Measurements from ENCODE around the gene NDUFV2.
A peak's percentile ranks its signal among the peaks of the same experiment; 100 is the strongest.
"Not testable (repeated sequence)": the region's sequence is repeated elsewhere in the genome, so short reads cannot be mapped to it uniquely, and the experiment has no call there.

The NDUFV2 gene

GRCh38 chr18:9102508-9103375 is at the start of gene NDUFV2:
Gene NDUFV2, plus strand, starts transcription at chr18:9102699. Its CDS starts 45 bp downstream, at chr18:9102744.
- peak; percentile 87 for DNase-seq

GRCh38 chr18:9053814-9054213 is 48.7 kb upstream of the NDUFV2 start:
- DNase-seq: no peak

- DNase-seq: no peak
Measured at GRCh38 chr18:9055185-9055584, 47.3 kb upstream of the NDUFV2 start.

- DNase-seq: no peak
Measured at GRCh38 chr18:9055626-9056025, 46.9 kb upstream of the NDUFV2 start.

- no peak for DNase-seq
Measured at GRCh38 chr18:9057646-9058045, 44.9 kb upstream of the NDUFV2 start.

GRCh38 chr18:9058406-9058805 is 44.1 kb upstream of the NDUFV2 start:
- DNase-seq: no peak

GRCh38 chr18:9062418-9062751 is 40.1 kb upstream of the NDUFV2 start:
- no peak for DNase-seq

- no peak for DNase-seq
Measured at GRCh38 chr18:9065864-9066263, 36.6 kb upstream of the NDUFV2 start.

GRCh38 chr18:9066358-9066757 is 36.1 kb upstream of the NDUFV2 start:
- DNase-seq: no peak

GRCh38 chr18:9066817-9067306 is 35.6 kb upstream of the NDUFV2 start:
- no peak for DNase-seq

- no peak for DNase-seq
Measured at GRCh38 chr18:9067823-9068222, 34.7 kb upstream of the NDUFV2 start.

GRCh38 chr18:9068346-9068745 is 34.2 kb upstream of the NDUFV2 start:
- DNase-seq: no peak

- DNase-seq: peak; percentile 58
Measured at GRCh38 chr18:9069601-9070000, 32.9 kb upstream of the NDUFV2 start.

- DNase-seq: no peak
Measured at GRCh38 chr18:9070212-9070611, 32.3 kb upstream of the NDUFV2 start.

- no peak for DNase-seq
Measured at GRCh38 chr18:9079818-9080528, 22.5 kb upstream of the NDUFV2 start.

GRCh38 chr18:9081940-9082339 is 20.6 kb upstream of the NDUFV2 start:
- DNase-seq: peak; percentile 71

GRCh38 chr18:9082711-9083510 is 19.6 kb upstream of the NDUFV2 start:
- DNase-seq: peak; percentile 80

GRCh38 chr18:9086015-9086414 is 16.5 kb upstream of the NDUFV2 start:
- DNase-seq: no peak

GRCh38 chr18:9086624-9087023 is 15.9 kb upstream of the NDUFV2 start:
- no peak for DNase-seq

GRCh38 chr18:9087144-9087543 is 15.4 kb upstream of the NDUFV2 start:
- no peak for DNase-seq

- DNase-seq: no peak
Measured at GRCh38 chr18:9088252-9088651, 14.2 kb upstream of the NDUFV2 start.

- not testable (repeated sequence) for DNase-seq
Measured at GRCh38 chr18:9088727-9089126, 13.8 kb upstream of the NDUFV2 start.

GRCh38 chr18:9090578-9090977 is 11.9 kb upstream of the NDUFV2 start:
- no peak for DNase-seq

Measured in GF-D8 (cell line).